CD4-positive, alpha-beta T cell treated with Interleukin-12 subunit alpha and Interleukin-12 subunit beta, for 1 hour (primary cell): ENCODE results near the gene PARD3B.

Experiments
- DNase-seq: peaks from one replicate; pipeline ENCODE4 v3.0.0-alpha.2; 2020

Gene PARD3B

DNA sequence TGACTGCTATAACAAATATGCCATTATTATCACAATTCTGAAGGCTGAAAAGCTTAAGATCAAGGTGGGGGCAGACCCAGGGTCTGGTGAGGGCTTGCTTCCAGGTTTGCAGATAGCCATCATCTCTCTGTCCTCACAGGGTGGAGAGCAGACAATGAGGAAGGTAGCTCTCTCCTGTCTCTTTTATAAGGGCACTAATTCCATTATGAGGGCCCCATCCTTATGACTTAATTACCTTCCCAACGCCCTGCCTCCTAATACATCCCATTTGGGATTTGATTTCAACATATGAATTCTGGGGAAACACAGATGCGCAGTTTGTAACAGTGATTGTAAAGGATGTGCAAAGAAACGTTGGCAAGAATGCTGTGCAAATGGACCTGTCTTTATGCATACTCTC is 44.8 kb downstream of the PARD3B start:
- DNase-seq, result no peak

DNA sequence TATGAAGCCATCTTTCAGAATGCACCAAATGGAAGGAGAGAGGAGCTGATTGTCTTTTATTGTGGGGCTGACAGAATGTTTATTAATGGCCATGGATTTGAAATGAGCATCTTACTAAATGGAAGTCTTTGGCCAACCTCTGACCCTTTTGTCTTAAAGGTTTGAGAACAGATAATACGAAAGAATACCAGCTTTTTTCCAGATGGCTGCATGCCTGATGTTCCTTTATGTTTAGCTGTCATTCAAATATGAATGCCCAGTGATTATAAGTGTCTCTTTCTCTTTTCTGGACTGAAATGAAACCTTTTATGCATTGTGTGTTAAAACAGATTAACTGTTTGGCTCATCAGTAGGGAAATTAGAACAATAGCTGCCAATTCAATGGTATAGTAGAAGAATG is 46.0 kb downstream of the PARD3B start:
- no peak for DNase-seq

DNA sequence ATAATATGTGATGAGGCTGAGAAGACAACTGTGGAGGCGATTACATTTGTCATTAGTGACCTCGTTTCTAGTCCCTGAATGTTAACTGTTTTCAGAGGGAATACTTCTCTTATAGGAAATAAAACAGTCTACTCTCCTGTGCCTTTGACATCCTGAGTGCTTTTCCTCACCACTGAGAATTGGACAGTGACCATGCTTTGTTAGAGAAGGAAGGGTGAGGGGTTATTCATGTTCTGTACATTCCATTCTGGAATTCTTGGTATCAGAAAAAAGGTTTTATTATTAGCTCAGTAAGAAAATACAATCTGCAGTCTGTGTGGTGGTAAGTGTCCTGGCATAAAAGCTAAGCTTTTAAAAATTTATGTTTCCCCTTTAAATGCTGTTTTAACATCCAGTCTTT is 58.8 kb downstream of the PARD3B start:
- DNase-seq, result no peak

DNA sequence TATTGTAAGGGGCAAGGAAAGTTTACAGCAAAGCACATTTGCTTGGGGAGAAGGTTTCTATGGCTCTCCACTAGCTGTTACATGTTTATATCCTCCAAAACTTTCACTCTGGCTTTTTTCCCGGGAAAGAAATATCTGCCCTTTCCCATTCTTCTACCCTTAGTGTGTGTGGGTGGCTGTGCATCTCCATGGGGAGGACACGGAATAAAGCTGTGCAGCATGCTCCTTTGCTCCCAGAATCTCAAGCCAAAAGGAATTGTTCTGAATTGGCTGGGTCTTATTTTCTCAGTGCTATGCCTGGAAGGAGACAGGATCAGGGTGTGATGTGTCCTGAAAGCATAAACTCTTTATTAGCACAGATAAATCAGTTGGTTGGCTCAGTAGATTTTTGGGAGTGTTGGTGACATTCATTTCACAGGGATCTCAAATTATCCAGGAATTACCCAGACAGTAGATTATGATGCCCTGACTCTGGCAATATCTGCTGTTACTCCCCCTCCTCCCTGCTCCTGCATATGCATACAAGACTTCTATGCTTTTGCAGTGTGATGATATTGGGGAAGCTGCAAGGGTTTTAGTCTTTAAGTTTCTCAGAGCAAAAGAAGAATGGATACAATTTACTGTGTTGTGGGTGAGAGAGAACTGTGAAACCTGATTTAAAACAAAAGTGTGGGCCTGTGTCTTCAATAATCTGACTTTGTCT is 63.1 kb downstream of the PARD3B start:
- no peak for DNase-seq

DNA sequence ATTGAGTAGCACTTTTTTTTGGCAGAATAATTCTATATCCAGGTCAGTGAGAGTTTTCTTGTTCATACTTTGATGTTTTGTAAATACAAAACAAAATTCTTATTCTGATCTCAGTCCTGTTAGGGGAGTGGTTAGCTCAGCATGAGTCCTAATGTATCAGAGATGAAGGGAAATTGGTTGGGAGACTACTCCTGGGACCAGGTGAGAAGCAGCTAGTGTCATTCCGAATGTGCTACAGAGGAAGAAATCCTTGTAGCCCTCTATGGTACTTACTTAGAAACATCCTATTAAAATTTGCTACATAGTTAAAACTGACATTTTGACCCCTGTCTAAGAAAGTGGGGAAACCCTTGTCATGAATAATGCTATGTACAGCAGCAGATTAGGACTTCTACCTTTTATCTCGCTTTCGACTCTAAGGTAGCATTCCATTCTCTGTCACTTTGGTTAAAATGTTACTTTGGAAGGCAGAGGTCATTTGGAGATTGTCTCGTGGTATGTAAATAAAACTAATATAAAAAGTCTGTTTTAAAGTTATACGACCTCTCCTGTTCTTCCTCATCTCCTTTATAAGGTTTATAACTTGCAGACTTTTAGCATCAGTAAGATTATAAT is 65.8 kb downstream of the PARD3B start:
- no peak for DNase-seq

DNA sequence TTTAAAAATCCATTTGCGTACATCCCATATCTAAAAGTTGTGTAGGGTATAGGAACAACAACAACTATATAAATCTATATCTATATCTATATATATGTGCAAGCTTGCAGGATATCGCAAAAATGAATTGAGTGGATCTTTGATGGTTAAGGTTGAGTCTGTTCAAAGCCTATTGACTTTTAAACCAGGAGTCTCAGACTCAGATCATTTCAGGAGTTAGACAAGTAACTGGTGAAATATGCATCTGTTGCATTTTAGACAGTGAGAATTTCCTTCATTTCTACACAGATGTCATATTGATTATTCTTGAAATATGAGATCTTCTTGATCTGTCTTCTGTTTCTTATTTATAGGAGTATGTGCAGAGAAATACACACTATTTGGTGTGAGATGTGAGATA is 66.5 kb downstream of the PARD3B start:
- no peak for DNase-seq

DNA sequence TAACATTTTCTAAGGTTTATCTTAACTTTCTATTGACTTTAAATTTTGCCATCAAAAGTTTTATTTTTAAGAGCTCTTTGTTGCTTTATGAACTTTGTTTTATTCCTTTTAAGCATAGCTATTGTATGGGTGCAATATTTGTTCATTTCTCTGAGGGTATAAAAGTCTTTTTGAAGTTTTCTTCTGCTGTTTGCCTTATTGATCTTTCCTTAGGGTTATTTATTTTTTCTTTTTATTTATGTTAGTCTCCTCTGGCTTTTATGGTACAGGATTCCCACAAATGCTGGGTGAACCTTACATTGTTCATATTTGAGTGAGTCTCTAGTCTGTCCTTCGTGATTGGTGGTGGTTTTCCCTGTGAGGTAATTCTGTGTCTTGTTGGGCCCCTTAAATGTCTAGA is 68.4 kb downstream of the PARD3B start:
- DNase-seq, result no peak

DNA sequence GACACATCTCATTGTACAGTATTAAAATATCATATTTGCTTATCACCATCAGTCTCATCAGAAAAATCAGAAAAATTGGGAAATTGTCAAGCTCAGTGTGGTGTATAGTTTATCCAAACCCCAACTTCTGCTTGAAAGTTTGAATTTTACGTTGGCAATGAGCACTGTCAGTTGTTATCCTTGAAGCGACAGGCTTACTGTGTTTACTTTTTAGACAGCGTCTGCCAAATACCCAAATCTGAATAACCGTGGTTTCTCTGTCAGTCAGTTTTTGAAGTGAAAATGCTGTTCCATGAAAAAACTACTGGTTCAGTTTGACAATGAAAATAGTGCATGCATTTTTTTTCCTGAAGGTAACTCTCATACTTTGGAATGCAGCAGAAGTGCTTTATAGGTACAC is 70.2 kb downstream of the PARD3B start:
- DNase-seq, result no peak

DNA sequence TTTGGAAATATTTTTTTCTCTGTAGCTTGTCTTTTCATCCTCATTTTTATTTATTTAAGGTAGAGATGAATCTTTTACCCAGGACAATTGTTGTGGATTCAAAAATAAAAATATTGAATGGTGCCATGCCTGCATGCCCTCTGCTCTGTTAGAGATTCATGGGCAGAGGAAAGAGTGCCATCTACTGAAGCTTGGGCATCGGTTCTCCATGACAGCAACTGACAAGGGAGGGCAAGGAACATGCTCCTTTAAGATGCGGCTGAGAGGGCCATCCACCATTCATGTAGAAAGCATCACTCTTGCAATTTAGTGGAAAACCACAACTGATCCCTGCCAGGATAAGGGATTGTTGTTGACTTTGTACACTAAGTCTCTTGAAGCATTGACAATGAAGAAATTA is 79.9 kb downstream of the PARD3B start:
- no peak for DNase-seq

DNA sequence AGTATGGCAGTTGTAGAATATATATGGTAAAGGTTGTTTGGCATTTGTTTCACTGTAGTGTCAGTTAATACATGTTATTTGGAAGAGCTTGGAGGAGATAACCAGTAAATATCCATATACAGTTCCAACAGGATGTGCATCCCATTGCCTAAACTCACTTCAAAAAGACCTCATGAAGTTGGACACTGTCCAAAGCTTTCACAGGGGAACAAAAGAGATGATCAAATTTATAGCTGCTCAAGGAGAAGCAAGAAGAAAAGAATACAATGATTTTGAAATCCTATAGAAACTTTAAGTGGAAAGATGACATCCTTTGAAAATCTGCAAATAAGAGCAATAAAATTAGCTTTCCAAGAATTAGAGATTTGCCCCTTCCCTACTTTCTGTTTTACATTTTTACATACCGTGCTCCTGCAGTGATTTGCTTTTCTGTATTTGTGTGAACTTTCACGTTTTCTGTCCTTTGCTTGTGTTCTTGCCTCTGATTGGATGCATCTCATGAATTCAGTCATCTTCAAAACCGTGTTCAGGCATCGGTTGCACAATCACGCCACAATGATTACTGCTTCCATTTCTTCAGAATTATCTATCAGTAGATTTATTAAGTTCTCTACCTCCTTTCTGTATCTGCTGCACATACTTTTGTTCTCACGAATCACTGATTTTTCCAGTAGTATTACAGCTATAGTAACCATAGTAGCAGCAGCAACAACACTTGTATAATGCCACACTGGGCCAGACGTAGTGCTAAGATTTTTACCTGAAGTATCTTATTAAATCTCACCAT is 83.8 kb downstream of the PARD3B start:
- DNase-seq, result no peak

DNA sequence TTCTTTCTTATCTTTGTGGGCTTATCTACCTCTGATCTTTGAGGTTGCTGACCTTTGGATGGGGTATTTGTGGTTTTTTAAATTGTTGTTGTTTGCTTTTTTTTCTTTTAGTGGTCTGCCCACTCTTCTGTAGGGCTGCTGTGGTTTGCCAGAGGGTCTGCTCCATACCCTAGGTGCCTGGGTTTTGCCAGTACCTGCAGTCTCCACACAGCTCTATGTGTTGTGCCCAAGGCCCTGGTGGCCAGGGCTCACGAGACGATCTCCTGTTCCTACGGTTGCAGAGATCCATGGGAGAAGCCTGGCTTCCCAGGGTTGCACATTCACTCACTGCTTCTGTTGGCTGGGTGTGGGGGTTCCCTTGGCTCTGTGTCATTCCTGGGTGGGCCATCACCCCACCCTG is 87.1 kb downstream of the PARD3B start:
- no peak for DNase-seq

DNA sequence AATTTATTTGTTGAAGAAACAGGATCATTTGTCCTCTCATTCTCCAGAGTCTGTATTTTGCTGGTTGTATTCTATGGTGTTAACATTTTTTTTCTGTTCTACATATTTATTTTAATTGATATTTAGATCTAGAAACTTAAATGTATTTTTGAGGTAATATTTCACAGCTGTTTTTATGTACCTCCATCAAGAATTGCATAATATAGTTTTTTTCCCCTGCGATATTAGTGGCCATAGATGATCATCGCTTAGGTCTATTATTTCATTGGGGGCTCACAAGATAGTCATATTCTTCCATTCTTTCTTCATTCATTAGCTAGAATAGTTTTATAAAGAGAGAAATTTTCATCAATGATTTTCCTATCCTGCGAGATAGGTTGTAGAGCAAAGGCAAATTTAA is 89.3 kb downstream of the PARD3B start:
- DNase-seq, result no peak

DNA sequence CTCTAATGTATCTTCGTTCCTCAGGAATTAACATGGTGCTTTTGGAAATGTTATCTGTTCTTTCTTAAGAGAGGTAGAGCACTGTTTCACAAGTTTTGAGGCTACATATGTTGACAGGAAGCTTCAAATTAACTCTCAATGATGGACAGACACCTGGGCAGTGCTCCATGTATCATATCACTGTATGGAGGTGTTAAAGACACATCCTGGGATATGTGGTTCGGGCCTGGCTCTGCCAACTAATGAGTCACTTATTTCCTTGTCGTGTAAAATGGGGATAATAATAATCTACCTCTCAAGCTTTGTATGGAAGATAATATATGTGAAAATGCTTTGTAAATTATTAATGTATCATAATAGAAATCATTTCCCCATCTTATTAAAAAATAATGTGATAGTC is 90.2 kb downstream of the PARD3B start:
- no peak for DNase-seq

DNA sequence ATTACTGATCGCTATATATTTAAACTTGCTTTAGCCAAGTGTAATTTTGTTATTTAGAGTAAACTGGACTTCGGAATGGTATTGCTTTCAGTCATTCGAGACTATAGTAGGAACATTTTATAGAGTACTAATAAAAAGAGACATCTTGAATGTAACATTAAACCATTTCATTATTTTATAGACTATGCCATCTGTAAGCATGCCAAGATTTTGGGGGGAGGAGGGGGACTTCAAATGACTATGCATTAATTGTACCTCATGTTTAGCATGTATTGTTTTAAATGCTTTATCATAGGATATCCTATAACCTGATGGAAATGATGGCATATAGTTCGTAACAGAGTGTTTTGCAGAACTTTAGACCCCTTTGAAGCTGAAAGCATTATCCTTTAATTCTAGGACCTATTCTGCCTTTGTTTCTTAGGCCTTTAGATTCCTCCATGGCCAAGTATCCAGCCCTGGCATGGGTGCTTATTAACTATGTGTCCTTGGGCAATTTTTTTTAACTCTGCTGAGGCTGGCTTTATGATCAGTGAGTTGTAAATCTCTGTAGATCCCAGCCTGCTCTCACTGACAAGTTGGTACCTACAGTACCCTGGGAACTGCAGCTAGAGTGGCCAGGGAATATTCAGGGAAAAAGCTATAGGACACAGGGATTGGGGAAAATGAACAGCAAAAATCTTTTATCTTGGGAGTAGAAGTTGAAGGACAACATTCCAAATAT is 93.4 kb downstream of the PARD3B start:
- DNase-seq, result no peak

DNA sequence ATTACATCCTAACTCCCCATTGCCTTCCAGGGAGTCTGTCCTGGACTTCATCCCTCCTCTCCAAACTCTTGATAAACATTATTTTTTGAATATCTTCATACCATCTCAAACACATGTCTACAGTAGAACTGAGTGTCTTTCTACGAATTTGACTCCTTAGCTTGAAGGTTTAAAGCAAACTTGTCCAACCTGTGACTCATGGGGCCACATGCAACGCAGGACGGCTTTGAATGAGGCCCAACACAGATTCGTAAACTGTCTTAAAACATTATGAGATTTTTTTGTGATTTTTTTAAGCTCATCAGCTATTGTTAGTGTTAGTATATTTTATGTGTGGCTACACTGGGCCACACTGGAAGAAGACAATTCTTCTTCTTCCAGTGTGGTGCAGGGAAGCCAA is 98.1 kb downstream of the PARD3B start:
- DNase-seq, result no peak

DNA sequence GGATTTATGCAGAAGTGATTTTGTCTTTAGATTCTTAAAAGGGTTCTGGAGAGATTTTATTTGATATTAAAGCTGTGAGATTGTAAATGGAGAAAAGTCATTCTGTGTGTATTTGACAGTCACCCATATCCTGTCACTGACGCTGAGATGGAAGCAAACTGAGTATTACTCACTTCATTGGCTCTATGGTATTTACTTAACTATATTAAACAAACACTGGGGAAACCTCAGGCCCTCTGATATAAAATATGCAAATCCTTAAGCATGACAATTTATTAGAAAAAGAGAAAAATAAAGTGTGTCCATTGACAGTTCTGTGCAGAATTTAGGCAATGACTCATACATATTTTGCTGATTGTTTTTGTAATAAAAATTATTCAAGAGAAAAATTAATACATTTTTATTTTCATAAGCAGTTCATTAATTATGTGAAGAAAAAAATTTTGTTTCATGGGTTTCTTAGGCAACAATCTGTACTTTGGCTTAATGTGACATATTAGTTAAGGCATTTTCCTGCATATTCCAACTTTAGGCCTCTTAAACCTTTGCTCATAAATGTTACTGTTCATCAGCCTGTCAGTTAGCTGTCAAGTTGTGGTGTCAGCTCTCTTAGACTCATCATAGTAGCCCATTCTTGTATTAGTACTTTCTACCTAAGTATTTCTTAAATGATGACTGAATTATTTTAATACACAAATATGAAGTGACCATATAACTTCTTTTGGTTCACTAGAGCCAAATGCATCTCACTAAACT is 99.9 kb downstream of the PARD3B start:
- DNase-seq, result no peak

DNA sequence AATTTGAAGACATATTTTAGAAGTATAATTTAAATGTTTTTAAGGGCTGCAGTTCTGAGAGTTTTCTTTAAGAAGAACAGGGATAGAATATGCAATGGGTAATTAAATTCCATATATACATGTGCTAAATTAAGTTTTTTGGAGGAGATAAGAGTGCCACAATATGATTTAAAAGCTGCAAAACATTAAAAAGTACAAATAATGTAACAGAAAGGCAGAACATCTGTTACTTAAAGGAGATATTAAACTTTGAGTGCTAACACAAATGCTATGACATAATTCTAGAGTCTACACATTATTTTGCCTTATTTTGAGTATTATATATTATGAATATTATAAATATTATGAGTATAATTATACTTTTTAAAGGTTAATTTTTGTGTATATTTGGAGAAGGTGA is 102.4 kb downstream of the PARD3B start:
- no peak for DNase-seq

DNA sequence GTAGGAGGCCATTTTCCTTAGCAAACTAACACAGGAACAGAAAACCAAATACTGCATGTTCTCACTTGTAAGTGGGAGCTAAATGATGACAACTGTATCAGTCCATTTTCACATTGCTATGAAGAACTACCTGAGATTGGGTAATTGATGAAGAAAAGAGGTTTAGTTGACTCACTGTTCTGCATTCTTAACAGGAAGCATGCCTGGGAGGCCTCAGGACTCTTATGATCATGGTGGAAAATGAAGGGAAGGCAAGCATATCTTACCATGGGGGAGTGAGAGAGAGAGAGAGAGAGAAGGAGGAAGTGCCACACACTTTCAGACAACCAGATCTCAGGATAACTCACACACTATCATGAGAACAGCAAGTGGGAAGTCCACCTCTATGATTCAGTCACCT is 105.3 kb downstream of the PARD3B start:
- no peak for DNase-seq

DNA sequence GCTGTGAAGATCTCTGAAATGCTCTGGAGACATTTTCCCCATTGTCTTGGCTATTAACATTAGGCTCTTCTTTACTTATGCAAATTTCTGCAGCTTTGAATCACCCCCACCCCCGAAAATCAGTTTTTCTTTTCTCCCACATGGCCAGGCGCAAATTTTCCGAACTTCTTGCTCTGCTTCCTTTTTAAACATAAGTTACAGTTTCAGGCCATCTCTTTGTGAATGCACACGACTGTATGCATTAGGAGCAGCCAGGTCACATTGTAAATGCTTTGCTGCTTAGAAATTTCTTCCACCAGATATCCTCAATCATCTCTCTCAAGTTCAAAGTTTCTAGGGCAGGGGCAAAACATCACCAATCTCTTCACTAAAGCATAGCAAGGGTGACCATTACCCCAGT is 106.8 kb downstream of the PARD3B start:
- DNase-seq, result no peak

DNA sequence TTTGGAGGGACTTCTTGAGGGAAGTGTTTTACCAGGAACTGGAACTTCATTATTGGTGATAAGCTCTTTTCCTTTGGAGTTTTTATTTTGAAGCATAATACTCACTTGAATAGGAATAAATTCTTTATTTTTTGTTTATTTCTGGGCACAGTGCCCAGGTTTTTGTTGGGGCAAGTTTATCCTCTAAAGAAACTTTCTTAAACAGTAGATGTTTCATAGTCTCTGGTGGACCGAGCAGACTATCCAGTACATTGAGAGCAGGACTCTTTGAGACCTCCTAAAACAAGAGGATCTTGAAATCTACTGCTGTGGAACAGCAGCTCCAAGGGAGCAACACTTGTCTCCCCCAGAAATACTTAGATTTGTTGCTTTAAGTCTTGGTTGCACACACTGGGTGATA is 109.4 kb downstream of the PARD3B start:
- no peak for DNase-seq

DNA sequence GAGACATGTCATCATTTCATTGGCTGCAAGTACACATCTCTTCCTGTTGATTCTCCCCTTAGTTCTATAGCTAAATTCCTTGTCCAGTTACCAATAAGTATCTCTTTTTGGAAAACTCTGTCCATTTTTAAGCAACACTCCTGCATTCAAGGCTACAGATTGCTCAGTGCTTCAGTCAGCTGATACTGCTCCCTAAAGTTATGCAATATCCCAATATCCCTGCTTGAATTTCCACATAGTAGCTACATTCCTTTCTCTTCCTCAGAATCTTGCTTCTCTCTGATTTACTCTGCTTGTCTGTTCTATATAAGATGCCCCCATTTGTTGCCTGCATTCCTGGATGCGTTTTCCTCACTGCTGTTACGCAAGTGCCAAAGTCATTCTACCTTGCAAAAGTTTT is 109.8 kb downstream of the PARD3B start:
- no peak for DNase-seq

DNA sequence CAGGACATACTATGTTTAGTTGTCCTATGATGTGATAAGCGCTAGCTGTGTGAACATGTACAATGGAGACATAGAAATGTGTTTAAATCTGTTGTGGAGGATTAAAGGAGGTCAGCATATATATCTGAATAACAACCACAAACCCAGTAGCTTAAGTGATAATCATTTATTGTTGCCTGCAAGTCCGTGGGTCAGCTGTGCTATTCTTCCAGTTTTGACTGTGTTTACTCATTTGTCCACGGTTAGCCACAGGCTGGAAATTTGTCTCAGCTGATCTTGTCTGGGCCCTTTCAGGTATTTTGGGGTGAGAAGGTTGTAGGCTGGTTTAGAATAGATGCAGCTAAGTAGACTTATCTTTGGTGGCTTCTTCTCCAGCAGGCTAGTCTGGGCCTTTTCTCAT is 110.4 kb downstream of the PARD3B start:
- no peak for DNase-seq

DNA sequence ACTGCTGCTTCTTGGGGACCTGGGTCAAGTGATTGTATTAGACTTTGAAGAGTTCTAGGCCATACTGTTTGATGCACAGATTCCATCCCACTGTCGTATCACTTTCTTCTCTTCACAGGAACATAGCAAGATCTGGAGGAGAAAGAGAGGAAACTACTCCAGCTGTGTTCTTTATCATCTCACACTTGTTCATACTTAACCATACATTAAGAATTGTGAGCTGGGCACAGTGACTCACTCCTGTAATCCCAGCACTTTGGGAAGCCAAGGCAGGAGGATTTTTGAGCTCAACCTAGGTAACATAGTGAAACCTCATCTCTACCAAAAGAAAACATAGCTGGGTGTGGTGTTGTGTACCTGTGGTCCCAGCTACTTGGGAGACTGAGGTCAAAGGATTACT is 111.7 kb downstream of the PARD3B start:
- no peak for DNase-seq
